H1 (cell line): ENCODE data around the gene PFDN5. TPM values are rescaled to one million over a fixed set of nuclear protein-coding genes. Genes with fewer than 3 reads are reported as not detected.
A peak's percentile ranks its signal among the peaks of the same experiment; 100 is the strongest.

ENCODE experiments used
- CTCF ChIA-PET: fragments of 300-600 bp; sonication (Branson Sonifier 250); formaldehyde crosslinking; loops from one replicate; lab custom pipeline; 2021; ENCODE audit not compliant: partially characterized antibody; lab: Charles Lee
- POLR2A ChIA-PET: fragments of 300-600 bp; sonication (Branson Sonifier 250); formaldehyde crosslinking; loops from one replicate; lab custom pipeline; 2021; ENCODE audit warnings: inconsistent platforms; ENCODE audit not compliant: partially characterized antibody; lab: Charles Lee
- DNase-seq, 2 experiments: peaks; one replicate each; pipeline versions ENCODE4 v3.0.0 to v3.0.0-alpha.2; 2010 to 2022; ENCODE audit warnings: low spot score in 2 of 2, low read depth in 1 of 2, mixed read lengths in 1 of 2
- FAIRE-seq: peaks from 2 replicates; lab custom pipeline; 2011; peaks lifted over from hg19 to GRCh38; lab: Jason Lieb, UNC
- H2AFZ ChIP-seq: 2 replicates; pipeline ENCODE4 v1.8.1; 2012; ENCODE audit warnings: low read length, inconsistent platforms
- H2AK5ac ChIP-seq: 2 replicates; pipeline ENCODE4 v1.6.1; 2013; ENCODE audit warnings: low read depth, low read length
- H2BK120ac ChIP-seq: replicated peaks from 2 replicates; pipeline ENCODE3; 2013; ENCODE audit warnings: low read depth, low read length, inconsistent platforms
- H2BK12ac ChIP-seq: 2 replicates; pipeline ENCODE4 v1.6.1; 2013; ENCODE audit warnings: low read depth, low read length
- H2BK15ac ChIP-seq: 2 replicates; pipeline ENCODE4 v1.6.1; 2013; ENCODE audit warnings: low read length
- H2BK20ac ChIP-seq: 2 replicates; pipeline ENCODE4 v1.6.1; 2013; ENCODE audit warnings: low read length
- H2BK5ac ChIP-seq: 2 replicates; pipeline ENCODE4 v1.6.1; 2013; ENCODE audit warnings: low read depth, low read length
- H3K14ac ChIP-seq: 2 replicates; pipeline ENCODE4 v1.6.1; 2013; ENCODE audit warnings: inconsistent platforms; ENCODE audit not compliant: insufficient read length
- H3K18ac ChIP-seq: 2 replicates; pipeline ENCODE4 v1.6.1; 2013; ENCODE audit warnings: low read length; ENCODE audit errors: extremely low read depth
- H3K23ac ChIP-seq: 2 replicates; pipeline ENCODE4 v1.6.1; 2013; ENCODE audit warnings: inconsistent platforms; ENCODE audit not compliant: insufficient read length
- H3K23me2 ChIP-seq: 2 replicates; pipeline ENCODE4 v1.6.1; 2013; ENCODE audit warnings: low read depth, low read length
- H3K27ac ChIP-seq: 2 replicates; pipeline ENCODE4 v1.6.1; 2011; ENCODE audit warnings: low read depth, low read length, inconsistent platforms
- H3K27me3 ChIP-seq, 4 experiments: replicated peaks in 1 of 4; 1 replicate in 1 of 4; 2 replicates in 3 of 4; pipeline versions ENCODE4 v1.6.1 to v1.8.1; 2011 to 2013; ENCODE audit warnings: low read length in 3 of 4, mild to moderate bottlenecking in 3 of 4, inconsistent platforms in 2 of 4, mixed read lengths in 2 of 4, moderate library complexity in 1 of 4; ENCODE audit not compliant: control insufficient read depth in 3 of 4, insufficient read depth in 3 of 4; ENCODE audit errors: extremely low read depth in 1 of 4
- H3K36me3 ChIP-seq, 4 experiments: 2 replicates each; pipeline versions ENCODE4 v1.6.1 to v1.8.1; 2011 to 2013; ENCODE audit warnings: mild to moderate bottlenecking in 4 of 4, low read length in 3 of 4, moderate library complexity in 2 of 4, control low read depth in 1 of 4, inconsistent platforms in 1 of 4; ENCODE audit not compliant: insufficient read depth in 4 of 4, control insufficient read depth in 2 of 4
- H3K4ac ChIP-seq: replicated peaks from 2 replicates; pipeline ENCODE3; 2013; ENCODE audit warnings: low read length, low read depth, mixed read lengths, inconsistent platforms; ENCODE audit not compliant: insufficient read length
- H3K4me1 ChIP-seq, 4 experiments: replicated peaks in 1 of 4; 1 replicate in 1 of 4; 2 replicates in 3 of 4; pipeline versions ENCODE4 v1.6.1 to v1.8.1; 2011 to 2013; ENCODE audit warnings: low read length in 3 of 4, inconsistent platforms in 2 of 4, mixed read lengths in 1 of 4; ENCODE audit not compliant: insufficient read depth in 4 of 4, control insufficient read depth in 3 of 4
- H3K4me2 ChIP-seq, 2 experiments: 2 replicates each; pipeline versions ENCODE4 v1.6.1 to v1.8.1; 2011 to 2013; ENCODE audit warnings: low read depth in 2 of 2, low read length in 2 of 2, control low read depth in 1 of 2, inconsistent platforms in 1 of 2, mild to moderate bottlenecking in 1 of 2; ENCODE audit not compliant: insufficient read depth in 1 of 2
- H3K4me3 ChIP-seq, 4 experiments: fragments of 200-600, 300-600 bp in 1 of 4; sonication (generic), shearing (Covaris generic), sonication (Bioruptor Twin) in 1 of 4; 2 replicates each; pipeline versions ENCODE4 v1.5.1 to v1.8.1; 2011 to 2016; ENCODE audit warnings: low read length in 4 of 4, low read depth in 3 of 4, control low read depth in 2 of 4, inconsistent platforms in 2 of 4, mild to moderate bottlenecking in 2 of 4, mixed read lengths in 1 of 4, moderate library complexity in 1 of 4; ENCODE audit not compliant: insufficient read depth in 2 of 4; ENCODE audit errors: extremely low read depth in 1 of 4
- H3K56ac ChIP-seq: replicated peaks from 2 replicates; pipeline ENCODE3; 2013; ENCODE audit warnings: low read depth, mild to moderate bottlenecking, mixed read lengths, low read length, inconsistent platforms; ENCODE audit not compliant: insufficient read length
- H3K79me1 ChIP-seq: 2 replicates; pipeline ENCODE4 v1.6.1; 2013; ENCODE audit warnings: low read depth, low read length, control low read depth
- H3K79me2 ChIP-seq, 2 experiments: 2 replicates each; pipeline versions ENCODE4 v1.6.1 to v1.8.1; 2012 to 2013; ENCODE audit warnings: low read length in 2 of 2, mild to moderate bottlenecking in 2 of 2, inconsistent platforms in 1 of 2; ENCODE audit not compliant: insufficient read depth in 2 of 2, control insufficient read depth in 1 of 2
- H3K9ac ChIP-seq, 4 experiments: replicated peaks in 1 of 4; 1 replicate in 1 of 4; 2 replicates in 3 of 4; pipeline versions ENCODE4 v1.6.1 to v1.8.1; 2011 to 2013; ENCODE audit warnings: low read depth in 3 of 4, low read length in 3 of 4, control low read depth in 2 of 4, mild to moderate bottlenecking in 2 of 4, moderate library complexity in 2 of 4, inconsistent platforms in 1 of 4; ENCODE audit errors: extremely low read depth in 1 of 4
- H3K9me3 ChIP-seq, 2 experiments: 2 replicates each; pipeline versions ENCODE4 v1.6.1 to v1.8.1; 2012 to 2013; ENCODE audit warnings: mild to moderate bottlenecking in 2 of 2, moderate library complexity in 2 of 2, control low read depth in 1 of 2, inconsistent platforms in 1 of 2, low read depth in 1 of 2, low read length in 1 of 2, mixed read lengths in 1 of 2; ENCODE audit not compliant: insufficient read depth in 2 of 2
- H4K20me1 ChIP-seq, 2 experiments: replicated peaks in 1 of 2; 2 replicates each; pipeline versions ENCODE3 to v1.8.1; 2011 to 2013; ENCODE audit warnings: inconsistent platforms in 2 of 2, low read length in 2 of 2, mild to moderate bottlenecking in 1 of 2; ENCODE audit not compliant: insufficient read depth in 2 of 2, control insufficient read depth in 1 of 2
- H4K5ac ChIP-seq: 2 replicates; pipeline ENCODE4 v1.6.1; 2013; ENCODE audit warnings: low read length, low read depth, mixed read lengths, inconsistent platforms; ENCODE audit not compliant: insufficient read length
- H4K8ac ChIP-seq: 2 replicates; pipeline ENCODE4 v1.8.0; 2013; ENCODE audit warnings: mild to moderate bottlenecking, moderate library complexity, low read length, inconsistent platforms; ENCODE audit not compliant: insufficient read depth; ENCODE audit errors: extremely low read depth
- H4K91ac ChIP-seq: replicated peaks from 2 replicates; pipeline ENCODE3; 2013; ENCODE audit warnings: low read length, mixed read lengths, inconsistent platforms; ENCODE audit not compliant: insufficient read length
- ASH2L ChIP-seq: fragments of 200-600, 300-600 bp; sonication (generic); IDR thresholded peaks from one replicate; pipeline ENCODE4 v1.7.1; 2017; ENCODE audit warnings: low read length
- CREB1 ChIP-seq: IDR thresholded peaks from 2 replicates; pipeline ENCODE4 v1.6.1; 2012; ENCODE audit warnings: inconsistent platforms
- EZH2 ChIP-seq: fragments of 200-600 bp; sonication (generic); IDR thresholded peaks from 2 replicates; pipeline ENCODE4 v1.7.1; 2012; ENCODE audit warnings: low read depth, mild to moderate bottlenecking, moderate library complexity, low read length, inconsistent platforms; ENCODE audit not compliant: severe bottlenecking
- KDM4A ChIP-seq: IDR thresholded peaks from one replicate; pipeline ENCODE4 v1.7.1; 2012; ENCODE audit warnings: low read depth, mild to moderate bottlenecking, moderate library complexity, low read length, inconsistent platforms; ENCODE audit not compliant: severe bottlenecking
- RAD21 ChIP-seq, 2 experiments: IDR thresholded peaks in 1 of 2; conservative IDR thresholded peaks in 1 of 2; 2 replicates each; pipeline ENCODE4 v1.6.1; 2011; ENCODE audit warnings: low read depth in 2 of 2, low read length in 2 of 2, improper control_type of control experiment in 1 of 2, inconsistent platforms in 1 of 2, mild to moderate bottlenecking in 1 of 2, moderate library complexity in 1 of 2
- SIRT6 ChIP-seq: IDR thresholded peaks from one replicate; pipeline ENCODE4 v1.7.1; 2012; ENCODE audit warnings: low read length, inconsistent platforms
- SUZ12 ChIP-seq: fragments of 200-600 bp; sonication (generic); IDR thresholded peaks from 2 replicates; pipeline ENCODE4 v1.6.1; 2012; ENCODE audit warnings: mild to moderate bottlenecking, inconsistent platforms, low read length, moderate library complexity, mixed read lengths
- TBP ChIP-seq: IDR thresholded peaks from 2 replicates; pipeline ENCODE4 v1.6.1; 2011; ENCODE audit warnings: low read depth, low read length, improper control_type of control experiment
- TCF12 ChIP-seq: IDR thresholded peaks from 2 replicates; pipeline ENCODE4 v1.6.1; 2011; ENCODE audit warnings: low read depth, mild to moderate bottlenecking, low read length
- WGBS, 2 experiments: shearing (Covaris generic) in 1 of 2; methylation state at CpG; one replicate each; pipeline versions ENCODE4 v1.1.6 to v1.1.7; 2013 to 2015; ENCODE audit warnings: low lambda C conversion rate in 2 of 2, mixed read lengths in 2 of 2, inconsistent platforms in 1 of 2, low coverage in 1 of 2, missing lambda C conversion rate in 1 of 2; ENCODE audit not compliant: insufficient replicate concordance in 2 of 2, insufficient coverage in 1 of 2, insufficient read length in 1 of 2; ENCODE audit errors: extremely low coverage in 1 of 2, missing lambda C conversion rate in 1 of 2; 5-methylcytosine and 5-hydroxymethylcytosine counted together
- polyA plus RNA-seq, 7 experiments: library from polyadenylated mRNA; depleted of rRNA in 3 of 7; stranded (reverse) in 5 of 7; unstranded in 2 of 7; fragments of >200 nt in 5 of 7; fragments of 200-250 nt in 2 of 7; gene quantifications; 1 replicate in 5 of 7; 2 replicates in 1 of 7; 4 replicates in 1 of 7; pipeline versions ENCODE4 v1.2.1 to v1.2.3, GENCODE V29; 2011 to 2013; ENCODE audit warnings: missing spikeins in 2 of 7, mixed read lengths in 2 of 7
- total RNA-seq: library from RNA; stranded (reverse); fragmentation: NEBNext Ultra II Directional; extraction: Animal tissue kit (Norgen Biotek cat#: 25700); gene quantifications from 2 replicates; pipeline ENCODE4 v1.2.1, GENCODE V29; 2021

Gene PFDN5
- total and polyA plus RNA-seq, 2 of the 8 experiments (the other 6 are each of a cell fraction or from before 2014, with no cell fraction given) = 290 to 630 TPM

GRCh38 chr12:53325511-53326061 lies 30.2 kb downstream of the PFDN5 start:
- H2BK12ac ChIP-seq = no peak overlapping the region
- no peaks in the 10 kb centered on the region for H3K36me3 ChIP-seq
- ChIA-PET POLR2A (interaction anchor here (0.9 to 8.0 kb wide), 15 partner anchors 9 to 174 kb away, joined by 3 to 51 read pairs (median 4); partner anchors contain the start of genes ESPL1, MAP3K12, MYG1 and SP1), CTCF (interaction anchor here (0.6 to 21.2 kb wide), 11 partner anchors 10 to 343 kb away, joined by 3 to 381 read pairs (median 6); partner anchors contain the start of genes PFDN5 and SP7)
- DNase-seq (peak in 1 of 2 experiments; percentile 69), FAIRE-seq (no peak)
- H3K79me2 ChIP-seq = no peaks in the 10 kb centered on the region
- 0 out of 2 replicates have a peak overlapping the region, but pooled peaks have one; percentile 6 for H2AFZ ChIP-seq
- peaks cover 0 to 20% (median 12%) of the 10 kb centered on the region in 4 experiments; a peak in 6 of 7 replicates for H3K4me1 ChIP-seq
- H4K20me1 ChIP-seq = peaks cover 2% of the 10 kb centered on the region in 2 experiments
- no peak overlapping the region for H2BK20ac ChIP-seq
- no peak overlapping the region for H3K4ac ChIP-seq
- WGBS, 2 experiments = 3% methylated on average over 24 of the region's 50 CpGs; no CpG with 5 or more reads in 1 of the 2 experiments
- H2AK5ac ChIP-seq = no peak overlapping the region
- H3K4me2 ChIP-seq = peak overlapping the region; percentile 45 to 78
- no peak overlapping the region for H4K5ac ChIP-seq
- peak overlapping the region in 1 of 4 experiments; percentile 15; a peak in 2 of 7 replicates for H3K9ac ChIP-seq
- peak; percentile 26 for TF ChIP-seq KDM4A
- TF ChIP-seq SIRT6 = no peak
- TF ChIP-seq ASH2L = peak; percentile 20
- TF ChIP-seq RAD21 (IDR thresholded peaks at IDR 0.05 in 1 of 2, conservative IDR thresholded peaks at IDR 0.05 in 1 of 2; ENCODE audit: low read depth in 2 of 2, low read length in 2 of 2) = no peak
- TF ChIP-seq SUZ12 = 0 out of 2 replicates have a peak, but pooled peaks have one; percentile 44
- TF ChIP-seq CREB1 = peak; percentile 29; the same call in 1 of the 2 replicates
- TF ChIP-seq EZH2 = peak; percentile 65
- TF ChIP-seq TCF12 = 0 out of 2 replicates have a peak, but pooled peaks have one; percentile 21
- TF ChIP-seq TBP = no peak
- H2BK15ac ChIP-seq = no peak overlapping the region
- no peaks in the 10 kb centered on the region for H3K79me1 ChIP-seq
- H3K23ac ChIP-seq = no peak overlapping the region
- no peaks in the 10 kb centered on the region for H3K9me3 ChIP-seq
- no peak overlapping the region for H2BK120ac ChIP-seq
- no peak overlapping the region for H2BK5ac ChIP-seq
- no peak overlapping the region for H3K56ac ChIP-seq
- peak overlapping the region; percentile 32; the same call in 1 of the 2 replicates for H4K8ac ChIP-seq
- H3K4me3 ChIP-seq = peak overlapping the region; percentile 24 to 80 (median 48)
- H4K91ac ChIP-seq = no peak overlapping the region
- peaks cover 6% of the 10 kb centered on the region; the same call in 1 of the 2 replicates for H3K23me2 ChIP-seq
- no peak overlapping the region for H3K27ac ChIP-seq
- H3K14ac ChIP-seq = no peak overlapping the region
- H3K18ac ChIP-seq = peak overlapping the region; percentile 48; the same call in 1 of the 2 replicates
- H3K27me3 ChIP-seq = peaks cover 13 to 59% (median 47%) of the 10 kb centered on the region in 4 experiments
